ENCODE measurements around the gene HIP1. TPM values are rescaled to one million over a fixed set of nuclear protein-coding genes. Genes with fewer than 3 reads are reported as not detected.
"Not testable (repeated sequence)": the region's sequence is repeated elsewhere in the genome, so short reads cannot be mapped to it uniquely, and the experiment has no call there.

HIP1 gene
- total RNA-seq = 19.3 TPM

GRCh38 chr7:75738604-75738974 is at the start of gene HIP1:
Gene HIP1 (minus strand): TSS chr7:75738941. CDS start chr7:75738920, 21 bp downstream.
- DNase-seq (ENCODE audit: low spot score) = no peak

DNA sequence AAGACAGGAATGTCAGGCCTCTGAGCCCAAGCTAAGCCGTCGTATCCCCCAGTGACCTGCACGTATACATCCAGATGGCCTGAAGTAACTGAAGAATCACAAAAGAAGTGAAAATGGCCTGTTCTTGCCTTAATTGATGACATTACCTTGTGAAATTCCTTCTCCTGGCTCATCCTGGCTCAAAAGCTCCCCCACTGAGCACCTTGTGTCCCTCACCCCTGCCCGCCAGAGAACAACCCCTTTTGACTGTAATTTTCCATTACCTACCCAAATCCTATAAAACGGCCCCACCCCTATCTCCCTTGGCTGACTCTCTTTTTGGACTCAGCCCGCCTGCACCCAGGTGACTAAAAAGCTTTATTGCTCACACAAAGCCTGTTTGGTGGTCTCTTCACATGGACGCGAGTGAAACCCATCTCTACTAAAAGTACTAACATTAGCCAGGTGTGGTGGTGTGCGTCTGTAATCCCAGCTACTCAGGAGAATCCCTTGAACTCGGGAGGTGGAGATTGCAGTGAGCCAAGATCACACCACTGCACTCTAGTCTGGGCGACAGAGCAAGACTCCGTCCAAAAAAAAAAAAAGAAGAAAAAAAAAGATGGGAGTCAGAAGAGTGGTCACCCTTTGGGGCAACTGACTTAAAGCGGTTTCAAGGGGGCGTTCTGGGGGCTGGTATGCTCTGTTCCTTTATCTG is 49.6 kb upstream of the HIP1 start:
- not testable (repeated sequence) for DNase-seq (ENCODE audit: low spot score)

DNA sequence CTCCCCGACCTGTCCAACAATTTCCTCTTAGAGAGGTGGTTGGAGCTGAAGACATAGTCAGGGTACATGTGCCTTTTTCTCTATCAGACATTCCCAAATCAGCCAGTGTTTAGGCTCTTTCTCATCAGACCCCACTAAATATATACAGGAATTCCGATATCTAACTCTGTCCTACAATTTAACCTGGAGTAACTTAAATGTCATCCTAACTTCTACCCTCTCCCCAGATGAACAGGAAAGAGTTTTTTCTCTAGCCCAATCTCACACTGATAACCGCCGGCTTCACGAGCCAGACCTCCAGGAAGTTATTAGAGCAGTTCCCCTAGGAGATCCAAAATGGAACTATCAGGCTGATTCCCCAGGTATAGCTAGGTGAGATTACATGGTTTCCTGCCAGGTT is 44.3 kb upstream of the HIP1 start:
- not testable (repeated sequence) for DNase-seq (ENCODE audit: low spot score)

GRCh38 chr7:75780647-75781273 is 42.0 kb upstream of the HIP1 start:
- DNase-seq (ENCODE audit: low spot score) = not testable (repeated sequence)

- DNase-seq (ENCODE audit: low spot score) = not testable (repeated sequence)
Measured at GRCh38 chr7:75779516-75779915, 40.8 kb upstream of the HIP1 start.

GRCh38 chr7:75779035-75779434 is 40.3 kb upstream of the HIP1 start:
- not testable (repeated sequence) for DNase-seq (ENCODE audit: low spot score)

GRCh38 chr7:75776295-75776971 is 37.7 kb upstream of the HIP1 start:
- DNase-seq (ENCODE audit: low spot score) = no peak

DNA sequence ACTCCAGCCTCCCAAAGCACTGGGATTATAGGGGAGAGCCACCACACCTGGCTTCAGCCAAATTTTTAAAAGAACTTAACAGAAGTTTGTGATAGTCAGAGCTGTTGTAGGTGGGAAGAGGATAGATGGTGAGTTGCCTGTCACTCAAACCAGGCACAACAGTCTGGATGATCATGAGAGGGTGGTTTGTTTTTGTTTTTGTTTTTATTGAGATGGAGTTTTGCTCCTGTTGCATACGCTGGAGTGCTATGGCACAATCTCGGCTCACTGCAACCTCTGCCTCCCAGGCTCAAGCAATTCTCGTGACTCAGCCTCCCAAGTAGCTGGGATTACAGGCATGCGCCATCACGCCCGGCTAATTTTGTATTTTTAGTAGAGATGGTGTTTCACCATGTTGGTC is 35.2 kb upstream of the HIP1 start:
- not testable (repeated sequence) for DNase-seq (ENCODE audit: low spot score)

DNA sequence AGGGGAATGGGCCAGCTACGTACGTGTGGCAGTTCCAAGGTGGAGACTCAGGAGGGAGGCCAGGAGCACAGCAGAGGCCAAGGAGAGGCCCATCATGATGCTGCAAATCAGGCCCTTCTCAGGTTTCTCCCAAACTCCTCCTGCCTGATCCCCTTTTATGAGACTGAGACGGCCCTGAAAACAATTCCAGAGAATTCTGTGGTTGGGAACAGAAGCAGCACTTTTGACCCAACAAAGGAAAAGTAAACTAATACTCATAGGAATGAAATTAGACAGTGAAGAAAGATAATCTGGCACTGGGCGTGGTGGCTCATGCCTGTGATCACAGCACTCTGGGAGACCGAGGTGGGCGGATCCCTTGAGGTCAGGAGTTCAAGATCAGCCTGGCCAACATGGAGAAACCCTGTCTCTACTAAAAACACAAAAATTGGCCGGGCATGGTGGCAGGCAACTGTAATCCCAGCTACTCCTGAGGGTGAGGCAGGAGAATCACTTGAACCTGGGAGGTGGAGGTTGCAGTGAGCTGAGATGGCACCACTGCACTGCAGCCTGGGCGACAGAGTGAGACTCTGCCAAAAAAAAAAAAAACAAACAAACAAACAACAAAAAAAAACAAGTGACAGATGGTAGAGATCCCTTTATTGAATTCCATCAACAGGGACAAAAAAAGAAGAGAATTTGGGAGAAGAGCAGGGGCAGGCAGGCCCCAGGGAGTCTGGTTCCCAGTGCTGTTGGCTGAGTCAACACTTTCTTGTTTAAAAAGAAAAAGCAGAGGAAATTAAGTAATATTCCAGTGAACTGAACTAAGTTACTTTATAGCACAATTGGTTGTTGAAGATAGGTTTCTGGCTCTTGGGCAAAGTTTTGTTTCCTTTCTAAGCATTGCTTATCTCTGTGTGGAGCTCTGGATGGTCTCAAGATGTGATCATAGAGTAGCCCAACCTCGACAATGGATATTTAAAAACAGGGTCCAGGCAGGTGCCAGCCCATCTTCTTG is 33.6 kb upstream of the HIP1 start, which contains the start of gene CCL26:
CCL26 (minus strand) TSS at position 131 of the 997 bp plus-strand sequence; CDS start at position 96, 35 bp downstream.
- DNase-seq (ENCODE audit: low spot score) = peak; percentile 35

DNA sequence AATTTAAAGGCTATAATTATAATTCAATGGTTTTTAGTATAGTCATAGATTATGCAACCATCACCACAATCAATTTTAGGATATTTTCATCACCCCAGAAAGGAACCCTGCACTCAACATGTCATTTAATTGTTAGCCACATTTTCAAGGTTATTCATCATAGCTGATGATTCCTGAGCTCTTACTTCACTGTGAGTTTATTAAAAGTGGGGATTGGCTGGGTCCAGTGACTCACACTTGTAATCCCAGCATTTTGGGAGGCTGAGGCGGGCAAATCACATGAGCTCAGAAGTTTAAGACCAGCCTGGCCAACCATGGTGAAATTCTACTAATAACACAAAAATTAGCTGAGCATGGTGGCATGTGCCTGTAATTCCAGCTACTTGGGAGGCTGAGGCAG is 32.5 kb upstream of the HIP1 start:
- DNase-seq (ENCODE audit: low spot score) = no peak

- no peak for DNase-seq (ENCODE audit: low spot score)
Measured at GRCh38 chr7:75762350-75762917, 23.7 kb upstream of the HIP1 start.

DNA sequence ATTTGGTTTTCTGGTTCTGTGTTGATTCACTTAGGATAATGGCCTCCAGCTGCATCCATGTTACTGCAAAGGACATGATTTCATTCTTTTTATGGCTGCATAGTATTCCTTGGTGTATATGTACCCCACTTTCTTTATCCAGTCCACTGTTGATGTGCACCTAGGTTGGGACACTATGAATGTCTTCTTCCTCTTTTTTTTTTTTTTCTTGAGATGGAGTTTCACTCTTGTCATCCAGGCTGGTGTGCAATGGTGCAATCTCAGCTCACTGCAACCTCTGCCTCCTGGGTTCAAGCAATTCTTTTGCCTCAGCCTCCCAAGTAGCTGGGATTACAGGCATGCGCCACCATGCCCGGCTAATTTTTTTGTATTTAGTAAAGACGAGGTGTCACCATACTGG is 23.1 kb upstream of the HIP1 start:
- DNase-seq (ENCODE audit: low spot score) = not testable (repeated sequence)

- no peak for DNase-seq (ENCODE audit: low spot score)
Measured at GRCh38 chr7:75758491-75758890, 19.8 kb upstream of the HIP1 start.

- DNase-seq (ENCODE audit: low spot score) = no peak
Measured at GRCh38 chr7:75757860-75758259, 19.1 kb upstream of the HIP1 start.

- DNase-seq (ENCODE audit: low spot score) = no peak
Measured at GRCh38 chr7:75756991-75757676, 18.4 kb upstream of the HIP1 start.

GRCh38 chr7:75756206-75756990 is 17.7 kb upstream of the HIP1 start:
- no peak for DNase-seq (ENCODE audit: low spot score)

GRCh38 chr7:75743455-75743859 is 4.7 kb upstream of the HIP1 start:
- no peak for DNase-seq (ENCODE audit: low spot score)

- peak; percentile 61 for DNase-seq (ENCODE audit: low spot score)
Measured at GRCh38 chr7:75740846-75741497, 2.2 kb upstream of the HIP1 start.
